ENCODE data around the gene CDK6.
"Not testable (repeated sequence)": the region's sequence is repeated elsewhere in the genome, so short reads cannot be mapped to it uniquely, and the experiment has no call there.

CDK6 gene

DNA sequence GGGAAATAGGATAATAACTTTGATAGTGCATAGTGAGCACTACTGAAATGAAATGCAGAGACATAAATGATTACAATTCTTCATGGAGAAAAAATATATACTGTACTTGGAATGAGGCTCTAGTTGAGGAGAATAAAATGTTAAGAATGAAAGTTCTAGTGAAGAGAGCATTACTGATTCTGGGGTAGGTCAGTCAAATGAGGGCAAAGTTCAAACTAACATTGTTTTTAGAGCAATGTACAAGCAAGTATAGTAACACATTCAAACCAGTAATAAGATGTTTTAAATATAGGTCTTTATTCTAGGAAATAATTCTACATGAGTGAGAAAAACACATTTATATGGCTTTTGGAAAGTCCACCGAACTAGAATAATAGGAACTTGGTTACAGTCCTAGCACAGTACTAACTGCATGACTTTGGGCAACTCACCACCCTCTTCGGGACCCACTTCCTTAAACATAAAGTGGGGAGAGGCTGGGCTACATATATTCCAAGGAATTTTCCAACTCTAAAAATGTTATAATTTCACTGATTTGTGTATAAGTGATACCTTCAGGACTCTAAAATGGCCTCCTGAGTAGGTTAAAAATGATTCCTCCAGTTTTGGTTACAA lies 86.4 kb downstream of the CDK6 start:
- DNase-seq (ENCODE audit: extremely low spot score), result no peak
- TF ChIP-seq, protein P1, sequence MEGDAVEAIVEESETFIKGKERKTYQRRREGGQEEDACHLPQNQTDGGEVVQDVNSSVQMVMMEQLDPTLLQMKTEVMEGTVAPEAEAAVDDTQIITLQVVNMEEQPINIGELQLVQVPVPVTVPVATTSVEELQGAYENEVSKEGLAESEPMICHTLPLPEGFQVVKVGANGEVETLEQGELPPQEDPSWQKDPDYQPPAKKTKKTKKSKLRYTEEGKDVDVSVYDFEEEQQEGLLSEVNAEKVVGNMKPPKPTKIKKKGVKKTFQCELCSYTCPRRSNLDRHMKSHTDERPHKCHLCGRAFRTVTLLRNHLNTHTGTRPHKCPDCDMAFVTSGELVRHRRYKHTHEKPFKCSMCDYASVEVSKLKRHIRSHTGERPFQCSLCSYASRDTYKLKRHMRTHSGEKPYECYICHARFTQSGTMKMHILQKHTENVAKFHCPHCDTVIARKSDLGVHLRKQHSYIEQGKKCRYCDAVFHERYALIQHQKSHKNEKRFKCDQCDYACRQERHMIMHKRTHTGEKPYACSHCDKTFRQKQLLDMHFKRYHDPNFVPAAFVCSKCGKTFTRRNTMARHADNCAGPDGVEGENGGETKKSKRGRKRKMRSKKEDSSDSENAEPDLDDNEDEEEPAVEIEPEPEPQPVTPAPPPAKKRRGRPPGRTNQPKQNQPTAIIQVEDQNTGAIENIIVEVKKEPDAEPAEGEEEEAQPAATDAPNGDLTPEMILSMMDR (IDR thresholded peaks at IDR 0.05; ENCODE audit: control extremely low read depth, extremely low read depth, low read depth, missing control alignments), result no peak
- CTCF ChIA-PET, result no interaction called here
- POLR2A ChIA-PET, result no interaction called here

DNA sequence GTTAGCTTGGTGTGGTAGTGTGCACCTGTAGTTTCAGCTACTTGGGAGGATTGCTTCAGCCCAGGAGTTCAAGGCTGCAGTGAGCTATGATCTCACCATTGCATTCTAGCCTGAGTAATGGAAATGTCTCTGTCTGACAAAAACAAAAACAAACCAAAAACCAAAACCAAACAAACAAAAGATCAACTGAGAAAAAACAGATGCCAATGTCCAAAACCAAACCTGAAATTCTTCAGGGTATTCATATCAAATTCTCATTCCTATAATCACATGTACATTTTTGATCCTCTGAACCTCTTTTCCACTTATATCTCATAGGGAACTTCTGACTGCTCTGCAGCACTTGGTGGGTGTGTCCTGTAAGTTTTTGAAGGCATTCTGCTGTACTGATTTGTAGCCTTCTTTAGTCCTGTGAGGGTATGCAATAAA lies 87.0 kb downstream of the CDK6 start:
- CTCF ChIA-PET, result interaction anchor here (0.9 kb wide), 1 partner anchor 11 kb away, joined by 4 read pairs; no protein-coding TSS in a partner anchor
- no peak for DNase-seq (ENCODE audit: extremely low spot score)
- POLR2A ChIA-PET, result interaction anchor here (0.7 kb wide), 2 partner anchors 19 to 38 kb away, joined by 3 to 4 read pairs; no protein-coding TSS in a partner anchor
- TF ChIP-seq, protein P1 (IDR thresholded peaks at IDR 0.05; ENCODE audit: control extremely low read depth, extremely low read depth, low read depth, missing control alignments), result no peak

GRCh38 chr7:92748495-92748894 lies 87.9 kb downstream of the CDK6 start:
- ChIA-PET POLR2A (no interaction called here), CTCF (no interaction called here)
- DNase-seq (ENCODE audit: extremely low spot score), result no peak
- TF ChIP-seq, protein P1 (IDR thresholded peaks at IDR 0.05; ENCODE audit: control extremely low read depth, extremely low read depth, low read depth, missing control alignments), result no peak

DNA sequence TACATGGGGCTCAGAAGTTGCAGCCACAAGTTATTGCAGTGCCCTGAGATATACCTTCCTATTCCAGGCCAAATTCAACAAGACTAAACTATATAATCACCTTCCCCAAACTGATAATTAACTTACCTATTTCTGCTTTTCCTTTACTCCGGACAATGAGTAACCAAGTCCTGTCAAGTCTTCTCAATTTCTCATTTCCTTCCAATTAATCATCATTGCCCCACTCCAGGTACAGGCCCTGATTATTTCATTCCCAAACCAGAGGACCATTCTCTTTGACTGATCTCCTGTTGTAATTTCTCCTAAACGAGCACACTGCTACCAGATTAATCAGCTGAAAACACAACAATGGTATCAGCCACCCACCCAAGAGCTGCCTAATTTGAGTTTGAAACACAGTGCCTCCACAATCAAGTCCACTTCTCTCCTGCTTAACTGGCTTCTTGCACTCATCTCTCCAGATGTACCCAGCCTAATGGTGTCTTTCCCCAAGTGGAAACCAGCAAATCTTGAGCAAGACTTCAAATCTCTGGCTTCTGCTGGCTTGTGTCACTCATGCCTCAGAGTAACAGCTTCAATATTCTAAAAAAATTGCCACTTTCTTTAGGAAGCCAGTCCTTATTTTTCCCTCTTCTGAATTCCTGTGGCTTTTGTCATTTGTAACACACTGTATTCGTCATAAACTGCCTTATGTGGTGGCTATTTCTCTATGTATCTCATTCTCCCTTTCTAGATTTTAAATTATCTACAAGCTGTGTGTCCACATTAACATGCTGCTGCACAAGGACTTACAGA lies 89.1 kb downstream of the CDK6 start:
- ChIA-PET CTCF (interaction anchor here (0.8 to 1.3 kb wide), 3 partner anchors 8 to 11 kb away, joined by 3 to 4 read pairs (median 3); no protein-coding TSS in a partner anchor), POLR2A (no interaction called here)
- DNase-seq (ENCODE audit: extremely low spot score), result no peak
- TF ChIP-seq, protein P1 (IDR thresholded peaks at IDR 0.05; ENCODE audit: control extremely low read depth, extremely low read depth, low read depth, missing control alignments), result no peak

DNA sequence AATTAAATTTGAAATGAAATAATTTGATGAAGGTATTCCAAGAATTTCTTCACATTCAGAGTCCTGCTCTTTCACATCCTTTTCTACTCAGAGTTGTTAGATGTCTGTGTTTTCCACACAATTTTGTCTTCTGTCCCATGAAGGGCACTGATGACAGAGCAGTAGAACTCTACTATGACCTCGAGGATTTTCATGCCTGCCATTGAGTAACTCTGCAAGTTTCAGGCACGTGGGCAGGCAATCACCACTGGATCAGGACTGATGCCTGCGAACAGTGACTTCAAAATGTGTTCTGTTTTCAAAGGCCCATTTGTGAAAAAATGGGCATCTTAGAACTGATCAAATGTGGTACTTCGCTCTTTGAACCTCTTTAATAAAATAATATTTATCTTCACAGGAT lies 91.1 kb downstream of the CDK6 start:
- DNase-seq (ENCODE audit: extremely low spot score), result no peak
- ChIA-PET POLR2A (no interaction called here), CTCF (no interaction called here)
- TF ChIP-seq, protein P1 (IDR thresholded peaks at IDR 0.05; ENCODE audit: control extremely low read depth, extremely low read depth, low read depth, missing control alignments), result no peak

- DNase-seq (ENCODE audit: extremely low spot score); POLR2A ChIA-PET: not testable (repeated sequence)
- CTCF ChIA-PET, result interaction anchor here (1.2 to 1.4 kb wide), 2 partner anchors 12 to 57 kb away, joined by 3 read pairs; no protein-coding TSS in a partner anchor
Measured at GRCh38 chr7:92744180-92744579, 92.2 kb downstream of the CDK6 start.

DNA sequence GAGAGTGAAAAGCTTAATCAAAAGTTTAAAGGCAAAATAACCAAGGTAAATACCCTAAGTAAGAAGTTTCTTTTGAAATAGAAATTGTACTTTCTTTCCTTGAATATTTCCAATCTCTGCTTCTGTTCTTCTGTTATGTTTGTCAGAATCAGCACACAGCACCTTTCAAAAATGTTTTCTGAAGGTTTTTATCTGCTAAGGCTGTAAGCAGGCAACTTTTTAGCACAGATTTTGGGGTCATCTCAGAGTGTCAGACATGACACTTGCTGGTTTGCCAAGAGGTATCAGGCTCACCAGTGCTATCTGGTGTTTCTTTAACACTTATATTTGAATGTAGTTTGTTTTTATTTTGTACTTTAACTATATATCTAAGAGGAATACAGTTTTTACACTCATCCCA lies 94.2 kb downstream of the CDK6 start:
- CTCF ChIA-PET, result interaction anchor here (1.4 to 1.5 kb wide), 3 partner anchors 13 to 56 kb away, joined by 3 to 4 read pairs (median 3); no protein-coding TSS in a partner anchor
- TF ChIP-seq, protein P1 (IDR thresholded peaks at IDR 0.05; ENCODE audit: control extremely low read depth, extremely low read depth, low read depth, missing control alignments), result no peak
- no peak for DNase-seq (ENCODE audit: extremely low spot score)
- POLR2A ChIA-PET, result no interaction called here

Data from GM10248 (cell line).